CD4-positive, alpha-beta T cell treated with Interleukin-15 for 4 hours (primary cell): ENCODE data around the gene KCNK3.

Source experiments
- DNase-seq: peaks from one replicate; pipeline ENCODE4 v3.0.0-alpha.2; 2020; ENCODE audit warnings: low spot score

The KCNK3 gene

GRCh38 chr2:26712486-26713465, 20.3 kb downstream of the KCNK3 start:
- no peak for DNase-seq

- no peak for DNase-seq
Observed at GRCh38 chr2:26715528-26716270, 23.2 kb downstream of the KCNK3 start.

GRCh38 chr2:26716340-26716739, 23.8 kb downstream of the KCNK3 start:
- DNase-seq = no peak

DNA sequence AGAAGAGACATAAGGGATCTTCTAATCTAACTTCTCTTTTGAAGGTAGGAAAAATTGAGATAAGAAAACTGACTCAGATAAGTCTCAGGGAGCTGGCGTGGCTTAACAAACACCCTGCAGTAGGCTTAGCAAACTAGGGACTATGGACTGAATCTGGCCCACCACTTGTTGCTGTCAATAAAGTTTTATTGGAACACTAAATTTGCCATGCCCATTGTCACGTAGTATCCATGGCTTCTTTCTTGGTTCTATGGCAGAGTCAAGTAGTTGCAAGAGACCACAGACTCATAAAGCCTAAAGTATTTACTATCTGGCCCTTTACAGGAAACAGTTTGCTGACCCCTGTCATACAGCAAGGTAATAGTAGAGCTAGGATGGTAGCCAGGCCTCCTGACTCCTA, 24.2 kb downstream of the KCNK3 start:
- DNase-seq = no peak

GRCh38 chr2:26717362-26717761, 24.8 kb downstream of the KCNK3 start:
- no peak for DNase-seq

DNA sequence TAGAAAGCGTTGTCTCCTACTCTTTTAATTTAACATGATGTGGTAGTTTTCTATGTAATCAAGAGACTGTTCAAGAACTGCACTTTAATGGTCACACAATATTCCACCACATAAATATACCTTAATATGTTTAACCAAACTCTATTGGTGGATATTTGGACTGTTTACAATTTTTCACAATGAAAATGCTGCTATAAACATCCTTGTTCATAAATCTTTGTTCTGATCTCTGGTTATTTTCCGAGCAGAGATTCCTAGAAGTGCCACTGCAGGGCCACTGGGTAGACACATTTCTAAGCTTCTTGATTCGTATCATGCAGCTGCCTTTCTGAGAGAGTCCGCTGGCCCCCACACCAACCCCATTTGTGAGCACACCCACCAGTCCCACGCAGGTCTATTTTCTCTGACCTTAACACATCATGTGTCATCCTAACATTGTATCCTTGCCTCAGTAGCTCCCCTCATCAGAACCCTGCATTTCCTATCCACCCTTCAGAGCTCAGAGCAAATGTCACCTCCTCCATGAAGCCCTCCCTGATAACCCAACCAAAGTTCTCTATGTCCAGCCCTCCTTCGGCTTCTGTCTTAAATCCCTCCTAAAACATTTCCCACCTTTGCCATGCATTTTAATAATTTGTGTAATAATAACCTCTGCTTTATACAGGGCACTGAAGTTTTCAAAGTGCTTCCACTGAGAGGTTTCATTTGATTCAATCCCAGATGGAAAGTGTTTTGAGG, 26.6 kb downstream of the KCNK3 start:
- no peak for DNase-seq

- DNase-seq = no peak
Observed at GRCh38 chr2:26720322-26721114, 28.0 kb downstream of the KCNK3 start.

- DNase-seq = no peak
Observed at GRCh38 chr2:26721115-26722032, 28.9 kb downstream of the KCNK3 start.

DNA sequence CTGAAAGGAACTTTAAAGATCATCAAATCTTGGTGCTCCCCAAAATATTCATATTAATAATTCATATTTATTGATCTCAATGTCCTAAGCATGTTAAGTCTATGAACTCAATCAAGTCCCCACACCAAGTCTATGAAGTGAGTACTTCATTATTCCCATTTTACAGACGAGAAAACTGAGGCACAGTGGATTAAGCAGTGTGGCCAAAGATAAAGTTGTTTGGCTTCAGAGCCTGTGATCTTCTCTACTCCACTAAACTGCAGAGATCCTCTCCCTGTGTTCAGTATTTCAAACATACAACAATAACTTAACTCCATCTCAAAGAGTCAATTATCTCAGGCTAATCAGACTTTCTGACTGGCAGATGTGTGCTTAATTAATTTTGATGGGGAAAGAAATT, 29.8 kb downstream of the KCNK3 start:
- no peak for DNase-seq

DNA sequence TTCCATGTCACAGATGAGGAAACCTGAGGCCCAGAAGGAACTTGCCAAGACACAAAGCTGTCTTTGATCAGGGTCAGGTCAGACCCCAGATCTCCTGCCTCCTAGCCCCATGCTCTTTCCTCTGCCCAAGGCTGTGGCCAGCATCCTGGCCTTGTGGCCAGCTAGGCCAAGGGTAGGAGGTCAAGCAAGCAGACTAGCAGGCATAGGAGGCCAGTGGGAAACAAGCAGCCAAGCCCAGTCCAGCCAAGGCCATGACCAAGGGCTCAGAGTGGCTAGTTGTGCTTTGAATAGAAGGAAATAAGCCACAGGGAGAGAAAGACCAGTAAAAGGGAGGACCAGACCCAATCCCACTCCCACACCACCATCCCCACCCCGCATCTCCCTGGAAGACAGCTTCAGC, 30.4 kb downstream of the KCNK3 start:
- DNase-seq = no peak

DNA sequence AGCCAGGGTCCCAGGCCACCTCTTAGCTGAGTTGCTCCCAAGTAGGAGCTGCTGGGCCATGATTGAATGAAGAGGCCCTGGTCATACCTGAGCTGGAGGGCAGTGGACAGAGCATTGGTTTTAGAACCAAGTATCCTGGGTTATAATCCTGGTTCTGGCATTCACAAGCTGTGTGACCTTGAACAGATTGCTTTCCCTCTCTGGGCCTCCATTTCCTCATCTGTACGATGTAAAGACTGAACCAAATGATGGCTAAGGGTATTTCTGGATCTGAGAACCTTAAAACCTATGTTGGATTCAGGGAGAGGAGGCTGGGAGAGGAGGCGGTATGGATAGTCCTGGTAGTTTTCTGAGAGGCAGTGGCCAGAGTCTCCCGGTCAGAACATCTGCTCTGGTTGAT, 31.0 kb downstream of the KCNK3 start:
- no peak for DNase-seq

GRCh38 chr2:26723991-26724750, 31.6 kb downstream of the KCNK3 start:
- no peak for DNase-seq

DNA sequence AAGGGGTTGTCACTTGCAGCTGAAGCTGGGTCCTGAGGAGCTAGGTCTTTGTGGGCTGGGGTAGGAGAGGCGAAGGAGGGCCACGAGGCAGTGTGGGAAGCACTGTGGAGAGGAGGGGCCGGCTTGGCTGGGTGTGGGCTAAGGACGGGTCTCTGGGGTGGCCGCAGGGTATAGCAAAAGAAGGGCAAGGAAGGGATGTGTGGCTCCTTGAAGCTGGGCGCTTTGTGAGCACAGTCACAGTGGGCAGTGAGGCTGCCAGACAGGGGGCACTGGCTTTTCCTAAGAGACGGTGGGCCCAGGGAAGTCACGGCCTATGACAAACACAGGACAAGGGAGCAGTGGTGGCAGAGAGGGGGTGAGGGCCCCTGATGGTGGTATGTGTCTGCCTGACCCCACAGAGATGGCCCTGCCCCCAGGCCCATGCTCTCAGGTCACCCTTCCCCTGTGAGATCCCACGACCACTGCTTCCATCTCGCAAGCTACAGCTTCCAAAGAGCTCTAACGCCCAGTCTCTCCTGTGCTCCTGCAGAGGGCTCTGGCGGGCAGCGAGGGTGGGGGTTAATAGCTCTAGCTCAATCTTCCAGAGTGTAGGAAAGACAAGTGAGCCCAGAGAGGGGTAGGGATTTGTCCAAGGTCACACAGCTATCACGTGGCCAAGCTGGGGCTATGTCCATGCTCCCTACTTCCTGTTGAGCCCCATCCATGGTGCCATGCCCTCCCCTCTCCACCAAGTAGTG, 32.4 kb downstream of the KCNK3 start:
- no peak for DNase-seq

GRCh38 chr2:26725521-26725820, 32.9 kb downstream of the KCNK3 start:
- no peak for DNase-seq

- DNase-seq = no peak
Observed at GRCh38 chr2:26726228-26726627, 33.7 kb downstream of the KCNK3 start.

- DNase-seq = no peak
Observed at GRCh38 chr2:26727641-26728561, 35.4 kb downstream of the KCNK3 start.

GRCh38 chr2:26729311-26729710, 36.8 kb downstream of the KCNK3 start:
- DNase-seq = no peak
